IMR-90 (cell line): ENCODE data around the gene TTYH3. TPM values are rescaled to one million over a fixed set of nuclear protein-coding genes. Genes with fewer than 3 reads are reported as not detected.

Experiments
- ATAC-seq: fragments of 200-7000 bp; cut with Tn5 transposase; 2 replicates; pipeline ENCODE4 v1.9.1; 2020; ENCODE audit warnings: low read depth, mild to moderate bottlenecking, moderate library complexity
- BruUV-seq: library from RNA; stranded (reverse); fragments of 400-500 nt; replicated peaks from 2 replicates; lab custom pipeline; 2021; lab: Mats Ljungman, UMichigan
- CTCF ChIA-PET: fragments of 300-600 bp; formaldehyde crosslinking; extraction: SDS; loops from one replicate; lab custom pipeline; 2021; ENCODE audit warnings: antibody characterized with exemption; lab: Yijun Ruan, JAX
- POLR2A ChIA-PET: fragments of 300-600 bp; sonication (Branson Sonifier 250); formaldehyde crosslinking; loops from one replicate; lab custom pipeline; 2022; ENCODE audit warnings: antibody characterized with exemption; ENCODE audit not compliant: unreplicated experiment; lab: Charles Lee
- DNase-seq: peaks from one replicate; pipeline ENCODE4 v3.0.0; 2013
- H2AFZ ChIP-seq: replicated peaks from 2 replicates; pipeline ENCODE3; 2013; ENCODE audit warnings: low read length, mild to moderate bottlenecking; ENCODE audit not compliant: poor library complexity
- H2AK5ac ChIP-seq: 2 replicates; pipeline ENCODE4 v1.6.1; 2013; ENCODE audit warnings: low read depth, low read length, inconsistent platforms
- H2AK9ac ChIP-seq: replicated peaks from 2 replicates; pipeline ENCODE3; 2013; ENCODE audit warnings: mild to moderate bottlenecking, low read depth, low read length, moderate library complexity; ENCODE audit not compliant: poor library complexity
- H2BK120ac ChIP-seq: 2 replicates; pipeline ENCODE4 v1.6.1; 2013; ENCODE audit warnings: low read depth, low read length, inconsistent platforms
- H2BK15ac ChIP-seq: 3 replicates; pipeline ENCODE4 v1.6.1; 2013; ENCODE audit warnings: low read depth, low read length, inconsistent platforms
- H2BK20ac ChIP-seq: 2 replicates; pipeline ENCODE4 v1.6.1; 2013; ENCODE audit warnings: low read depth, mild to moderate bottlenecking, inconsistent platforms, low read length, moderate library complexity
- H2BK5ac ChIP-seq: 2 replicates; pipeline ENCODE4 v1.6.1; 2013; ENCODE audit warnings: mild to moderate bottlenecking, low read depth, low read length, inconsistent platforms; ENCODE audit not compliant: poor library complexity, severe bottlenecking
- H3K14ac ChIP-seq: replicated peaks from 2 replicates; pipeline ENCODE4 v1.6.1; 2013; ENCODE audit warnings: low read depth, low read length, inconsistent platforms
- H3K18ac ChIP-seq: 2 replicates; pipeline ENCODE4 v1.6.1; 2013; ENCODE audit warnings: low read depth, low read length, control low read depth
- H3K23ac ChIP-seq: 2 replicates; pipeline ENCODE4 v1.6.1; 2013; ENCODE audit warnings: low read depth, low read length, inconsistent platforms
- H3K27ac ChIP-seq: 2 replicates; pipeline ENCODE4 v1.5.1; 2013; ENCODE audit warnings: mild to moderate bottlenecking, control low read depth, low read length; ENCODE audit not compliant: insufficient read depth
- H3K27me3 ChIP-seq: 2 replicates; pipeline ENCODE4 v1.6.1; 2013; ENCODE audit warnings: low read length; ENCODE audit not compliant: control insufficient read depth, insufficient read depth
- H3K36me3 ChIP-seq: 2 replicates; pipeline ENCODE4 v1.6.1; 2013; ENCODE audit warnings: low read length, mixed read lengths; ENCODE audit not compliant: control insufficient read depth, insufficient read depth
- H3K4ac ChIP-seq: 2 replicates; pipeline ENCODE4 v1.6.1; 2013; ENCODE audit warnings: low read depth, low read length, inconsistent platforms
- H3K4me1 ChIP-seq: 2 replicates; pipeline ENCODE4 v1.6.1; 2013; ENCODE audit warnings: low read length, mixed read lengths; ENCODE audit not compliant: control insufficient read depth, insufficient read depth
- H3K4me2 ChIP-seq: 2 replicates; pipeline ENCODE4 v1.6.1; 2013; ENCODE audit warnings: low read depth, mild to moderate bottlenecking, control low read depth, low read length, moderate library complexity
- H3K4me3 ChIP-seq: 2 replicates; pipeline ENCODE4 v1.5.1; 2013; ENCODE audit warnings: low read depth, mild to moderate bottlenecking, control low read depth, low read length, moderate library complexity; ENCODE audit not compliant: insufficient read depth
- H3K56ac ChIP-seq: 2 replicates; pipeline ENCODE4 v1.6.1; 2013; ENCODE audit warnings: low read length, inconsistent platforms; ENCODE audit not compliant: insufficient read depth; ENCODE audit errors: extremely low read depth
- H3K79me1 ChIP-seq, 2 experiments: 2 replicates each; pipeline ENCODE4 v1.6.1; 2013; ENCODE audit warnings: low read length in 2 of 2, inconsistent platforms in 1 of 2, low read depth in 1 of 2
- H3K9ac ChIP-seq: 2 replicates; pipeline ENCODE4 v1.6.1; 2013; ENCODE audit warnings: low read depth, low read length, control low read depth
- H3K9me1 ChIP-seq: 2 replicates; pipeline ENCODE4 v1.6.1; 2013; ENCODE audit warnings: low read length, inconsistent platforms; ENCODE audit not compliant: insufficient read depth
- H3K9me3 ChIP-seq: 2 replicates; pipeline ENCODE4 v1.6.1; 2013; ENCODE audit warnings: low read length; ENCODE audit not compliant: control insufficient read depth, insufficient read depth
- H4K20me1 ChIP-seq: 2 replicates; pipeline ENCODE4 v1.6.1; 2013; ENCODE audit warnings: low read length, inconsistent platforms; ENCODE audit not compliant: insufficient read depth
- H4K5ac ChIP-seq: 2 replicates; pipeline ENCODE4 v1.6.1; 2013; ENCODE audit warnings: mild to moderate bottlenecking, low read depth, low read length, control low read depth
- H4K8ac ChIP-seq, 2 experiments: 2 replicates each; pipeline ENCODE4 v1.6.1; 2013; ENCODE audit warnings: low read depth in 2 of 2, low read length in 2 of 2, control low read depth in 1 of 2, inconsistent platforms in 1 of 2
- H4K91ac ChIP-seq: 2 replicates; pipeline ENCODE4 v1.6.1; 2013; ENCODE audit warnings: low read depth, low read length, inconsistent platforms; ENCODE audit not compliant: insufficient read depth
- CHD1 ChIP-seq: IDR thresholded peaks from 2 replicates; pipeline ENCODE4 v1.6.1; 2012; ENCODE audit warnings: low read depth, low read length, improper control_type of control experiment
- ELK1 ChIP-seq: fragments of 150-350 bp; IDR thresholded peaks from 2 replicates; pipeline ENCODE4 v1.6.1; 2016; ENCODE audit warnings: low read depth, mild to moderate bottlenecking, low read length, moderate library complexity, borderline replicate concordance
- FOS ChIP-seq: fragments of 150-350 bp; IDR thresholded peaks from 2 replicates; pipeline ENCODE4 v1.6.1; 2016; ENCODE audit warnings: low read depth, low read length
- MAFK ChIP-seq: IDR thresholded peaks from 2 replicates; pipeline ENCODE4 v1.6.1; 2012; ENCODE audit warnings: low read depth, low read length, improper control_type of control experiment
- MAZ ChIP-seq: IDR thresholded peaks from 2 replicates; pipeline ENCODE4 v1.6.1; 2012; ENCODE audit warnings: low read depth, mild to moderate bottlenecking, low read length, improper control_type of control experiment, moderate library complexity, borderline replicate concordance
- MXI1 ChIP-seq: IDR thresholded peaks from 2 replicates; pipeline ENCODE4 v1.6.1; 2012; ENCODE audit warnings: low read depth, mild to moderate bottlenecking, low read length, moderate library complexity, borderline replicate concordance
- POLR2A ChIP-seq: IDR thresholded peaks from 2 replicates; pipeline ENCODE4 v1.6.1; 2012; ENCODE audit warnings: mild to moderate bottlenecking, low read depth, low read length
- RAD21 ChIP-seq: IDR thresholded peaks from 2 replicates; pipeline ENCODE4 v1.6.1; 2012; ENCODE audit warnings: low read length, improper control_type of control experiment
- RFX5 ChIP-seq: IDR thresholded peaks from 2 replicates; pipeline ENCODE4 v1.8.0; 2012; ENCODE audit warnings: low read depth, mild to moderate bottlenecking, low read length, moderate library complexity
- SMC3 ChIP-seq: fragments of 150-350 bp; IDR thresholded peaks from 2 replicates; pipeline ENCODE4 v1.6.1; 2016; ENCODE audit warnings: low read depth, mild to moderate bottlenecking, antibody characterized with exemption, low read length, moderate library complexity
- USF2 ChIP-seq: fragments of 150-350 bp; IDR thresholded peaks from 2 replicates; pipeline ENCODE4 v1.6.1; 2017; ENCODE audit warnings: mild to moderate bottlenecking, antibody characterized with exemption, low read length, low read depth
- WGBS, 2 experiments: methylation state at CpG; one replicate each; pipeline versions ENCODE4 v1.1.5 to v1.1.7; 2013; ENCODE audit warnings: missing lambda C conversion rate in 2 of 2; ENCODE audit not compliant: insufficient read length in 1 of 2; ENCODE audit errors: extremely low coverage in 2 of 2; 5-methylcytosine and 5-hydroxymethylcytosine counted together
- dilution Hi-C: fragments of 300-500 bp; cut with HindIII; formaldehyde crosslinking; loops from one replicate; pipeline ENCODE4 v1.14.3; 2018; ENCODE audit warnings: low sequenced_read_pairs; ENCODE audit not compliant: unreplicated experiment
- in situ Hi-C: fragments of 300-500 bp; cut with MboI; formaldehyde crosslinking; loops from 3 replicates; pipeline ENCODE4 v1.14.3; 2019; ENCODE audit warnings: low sequenced_read_pairs, inconsistent platforms, mixed read lengths
- intact Hi-C: fragments of 100-400 bp; cut with micrococcal nuclease; formaldehyde crosslinking; loops from 2 replicates; pipeline ENCODE4 v1.10.0; 2022
- polyA plus RNA-seq, 3 experiments: library from polyadenylated mRNA; depleted of rRNA; stranded (reverse); fragments of >200 nt; gene quantifications; 2 replicates each; pipeline ENCODE4 v1.2.3, GENCODE V29; 2012; ENCODE audit warnings: low replicate concordance in 1 of 3
- total RNA-seq: library from RNA; depleted of rRNA; stranded (reverse); fragments of >200 nt; gene quantifications from 2 replicates; pipeline ENCODE4 v1.2.3, GENCODE V29; 2012

Gene TTYH3
- total and polyA plus RNA-seq, 2 of the 4 experiments (the other 2 are of a cell fraction): 5.6 to 82.6 TPM

- TF ChIP-seq FOS: no peak
Observed at GRCh38 chr7:2639695-2640481, 8.1 kb downstream of the TTYH3 start (continued).

- Histone ChIP-seq H2BK120ac (peak overlapping the region; percentile 19; the same call in 1 of the 2 replicates), H3K18ac (no peak overlapping the region), H4K5ac (no peak overlapping the region), H3K9me1 (peaks cover 40% of the 10 kb centered on the region), H3K4me3 (no peak overlapping the region), H3K14ac (peak overlapping the region; percentile 76), H3K4ac (peak overlapping the region; percentile 94), H3K36me3 (peaks cover 2% of the 10 kb centered on the region; the same call in 1 of the 2 replicates), H3K27ac (peak overlapping the region; percentile 80; the same call in 1 of the 2 replicates), H2AK5ac (peak overlapping the region; percentile 88), H3K23ac (peak overlapping the region; percentile 51), H2AK9ac (peak overlapping the region; percentile 92), H2BK5ac (peak overlapping the region; percentile 81), H3K79me1 (peaks cover 16 to 95% of the 10 kb centered on the region in 2 experiments; a peak in 3 of 4 replicates), H4K20me1 (peaks cover 90% of the 10 kb centered on the region), H2BK20ac (no peak overlapping the region), H3K4me2 (no peak overlapping the region), H4K8ac (peak overlapping the region in 1 of 2 experiments; percentile 71; a peak in 2 of 4 replicates), H3K9ac (no peak overlapping the region), H2BK15ac (no peak overlapping the region), H4K91ac (peak overlapping the region; percentile 63), H3K27me3 (no peaks in the 10 kb centered on the region), H2AFZ (no peak overlapping the region), H3K56ac (no peak overlapping the region), H3K9me3 (no peaks in the 10 kb centered on the region), H3K4me1 (peaks cover 64% of the 10 kb centered on the region)
- in situ Hi-C loops: no loop called here
- WGBS, 2 experiments: 74% methylated on average over 9 of the region's 12 CpGs; no CpG with 5 or more reads in 1 of the 2 experiments
- no peak for TF ChIP-seq SMC3
- TF ChIP-seq ELK1: no peak
- TF ChIP-seq MXI1: no peak
- TF ChIP-seq MAFK: no peak
- TF ChIP-seq USF2: no peak
- no peak for TF ChIP-seq RAD21
- no peak for TF ChIP-seq CHD1
- TF ChIP-seq POLR2A: no peak
- no peak for TF ChIP-seq RFX5
- no peak for TF ChIP-seq MAZ
- intact Hi-C loops: loop anchor here (10.0 kb wide), 1 partner anchor 166 kb away; the partner anchor contains the start of gene GRIFIN
- DNase-seq: no peak
- BruUV-seq: no TSS peak
- dilution Hi-C loops: no loop called here
- no peak for ATAC-seq
- ChIA-PET CTCF (no interaction called here), POLR2A (no interaction called here)
Observed at GRCh38 chr7:2640482-2640830, 8.7 kb downstream of the TTYH3 start.
